Measurements from ENCODE around the gene HUWE1. TPM values are rescaled to one million over a fixed set of nuclear protein-coding genes. Genes with fewer than 3 reads are reported as not detected.
"Not testable (repeated sequence)": the region's sequence is repeated elsewhere in the genome, so short reads cannot be mapped to it uniquely, and the experiment has no call there.

Gene HUWE1
- total and polyA plus RNA-seq, 7 donors = 34.4 to 253 (median 132) TPM

- Histone ChIP-seq H3K4me1 (no peaks in the 10 kb centered on the region), H3K27me3 (ENCODE audit: insufficient read depth in 3 of 3, low read length in 2 of 3) (no peaks in the 10 kb centered on the region), H3K9me3 (no peaks in the 10 kb centered on the region), H3K36me3 (ENCODE audit: insufficient read depth in 1 of 2, low read depth in 1 of 2) (no peaks in the 10 kb centered on the region), H3K27ac (no peak overlapping the region), H3K4me3 (no peak overlapping the region)
- 72 to 77% (median 76%) methylated on average over 5 of the region's 5 CpGs for WGBS, 3 donors
- DNase-seq = no peak
- intact Hi-C loops (cut with DNase I) = no loop called here
- no peak for ATAC-seq
- TF ChIP-seq CTCF (IDR thresholded peaks at IDR 0.05) = no peak
These were observed 38.4 kb upstream of the HUWE1 start for GRCh38 chrX:53724872-53725271.

- H3K27ac ChIP-seq = no peak overlapping the region
- DNase-seq (no peak), ATAC-seq (no peak)
- intact Hi-C loops (cut with DNase I) = no loop called here
- H3K9me3 ChIP-seq = no peaks in the 10 kb centered on the region
- WGBS, 3 donors = 68 to 75% (median 71%) methylated on average over 4 of the region's 4 CpGs
- TF ChIP-seq CTCF (IDR thresholded peaks at IDR 0.05) = no peak
- no peak overlapping the region for H3K4me3 ChIP-seq
- H3K27me3 ChIP-seq (ENCODE audit: insufficient read depth in 3 of 3, low read length in 2 of 3) = no peaks in the 10 kb centered on the region
- no peaks in the 10 kb centered on the region for H3K36me3 ChIP-seq (ENCODE audit: insufficient read depth in 1 of 2, low read depth in 1 of 2)
- H3K4me1 ChIP-seq = no peaks in the 10 kb centered on the region
These were observed 36.9 kb upstream of the HUWE1 start for GRCh38 chrX:53723381-53723780.

- DNase-seq; H3K4me1 ChIP-seq; H3K27ac ChIP-seq; H3K9me3 ChIP-seq; H3K36me3 ChIP-seq (ENCODE audit: insufficient read depth in 1 of 2, low read depth in 1 of 2); ATAC-seq; H3K4me3 ChIP-seq; H3K27me3 ChIP-seq (ENCODE audit: insufficient read depth in 3 of 3, low read length in 2 of 3); intact Hi-C loops (cut with DNase I): not testable (repeated sequence)
- WGBS, 3 donors = 74 to 96% (median 91%) methylated on average over 10 to 28 of the region's 32 CpGs
These were observed 35.1 kb upstream of the HUWE1 start for GRCh38 chrX:53721610-53722009.

GRCh38 chrX:53719666-53720065, 33.1 kb upstream of the HUWE1 start:
- not testable (repeated sequence) for ATAC-seq

GRCh38 chrX:53718073-53718472, 31.6 kb upstream of the HUWE1 start:
- Histone ChIP-seq H3K9me3 (no peaks in the 10 kb centered on the region), H3K36me3 (ENCODE audit: insufficient read depth in 1 of 2, low read depth in 1 of 2) (no peaks in the 10 kb centered on the region), H3K4me3 (no peak overlapping the region), H3K27me3 (ENCODE audit: insufficient read depth in 3 of 3, low read length in 2 of 3) (peaks cover 0 to 6% (median 0%) of the 10 kb centered on the region in 3 donors), H3K4me1 (no peaks in the 10 kb centered on the region), H3K27ac (no peak overlapping the region)
- intact Hi-C loops (cut with DNase I) = no loop called here
- DNase-seq (no peak), ATAC-seq (no peak)
- TF ChIP-seq CTCF (IDR thresholded peaks at IDR 0.05) = no peak

More at GRCh38 chrX:53719666-53720065, 33.1 kb upstream of the HUWE1 start:
- H3K36me3 ChIP-seq (ENCODE audit: insufficient read depth in 1 of 2, low read depth in 1 of 2); H3K9me3 ChIP-seq; H3K4me3 ChIP-seq; H3K27ac ChIP-seq; DNase-seq; H3K4me1 ChIP-seq; intact Hi-C loops (cut with DNase I); H3K27me3 ChIP-seq (ENCODE audit: insufficient read depth in 3 of 3, low read length in 2 of 3): not testable (repeated sequence)
- WGBS, 3 donors = 80 to 91% (median 88%) methylated on average over 7 of the region's 7 CpGs

- Histone ChIP-seq H3K27ac (no peak overlapping the region), H3K27me3 (ENCODE audit: insufficient read depth in 3 of 3, low read length in 2 of 3) (peaks cover 0 to 6% (median 0%) of the 10 kb centered on the region in 3 donors), H3K4me3 (no peak overlapping the region), H3K9me3 (no peaks in the 10 kb centered on the region), H3K4me1 (no peaks in the 10 kb centered on the region), H3K36me3 (ENCODE audit: insufficient read depth in 1 of 2, low read depth in 1 of 2) (no peaks in the 10 kb centered on the region)
- WGBS, 3 donors = 58 to 95% (median 89%) methylated on average over 2 of the region's 2 CpGs
- intact Hi-C loops (cut with DNase I) = no loop called here
- TF ChIP-seq CTCF (IDR thresholded peaks at IDR 0.05) = no peak
- DNase-seq (no peak), ATAC-seq (no peak)
These were observed 30.7 kb upstream of the HUWE1 start for GRCh38 chrX:53717205-53717604.

All from psoas muscle (tissue), 8 donors.